ENCODE measurements around the gene RNF144B.

GRCh38 chr6:18392346-18392877 lies 5.3 kb downstream of the RNF144B start:
- no peak for TF ChIP-seq CTCF (IDR thresholded peaks at IDR 0.05)
- no peak for TF ChIP-seq POLR2A (IDR thresholded peaks at IDR 0.05)
